Chondrocyte (in vitro differentiated cells): ENCODE measurements around the gene PIGL. TPM values are rescaled to one million over a fixed set of nuclear protein-coding genes. Genes with fewer than 3 reads are reported as not detected.

ENCODE experiments used
- DNase-seq: peaks from one replicate; pipeline ENCODE4 v3.0.0; 2021; ENCODE audit warnings: mixed read lengths, low spot score
- H3K27ac Mint-ChIP-seq: one replicate; pipeline ENCODE4 v1.8.0; 2021; ENCODE audit warnings: mild to moderate bottlenecking, moderate library complexity, mixed read lengths; ENCODE audit not compliant: unreplicated experiment
- H3K27me3 Mint-ChIP-seq: 2 replicates; pipeline ENCODE4 v1.8.0; 2021; ENCODE audit warnings: low read depth, mixed read lengths
- H3K36me3 Mint-ChIP-seq: 2 replicates; pipeline ENCODE4 v1.8.0; 2021; ENCODE audit warnings: low read depth, mixed read lengths
- H3K4me1 Mint-ChIP-seq: 2 replicates; pipeline ENCODE4 v1.8.0; 2021; ENCODE audit warnings: low read depth, mild to moderate bottlenecking, mixed read lengths
- H3K4me3 Mint-ChIP-seq: one replicate; pipeline ENCODE4 v1.8.0; 2021; ENCODE audit warnings: mild to moderate bottlenecking, moderate library complexity, mixed read lengths; ENCODE audit not compliant: unreplicated experiment
- H3K9me3 Mint-ChIP-seq: 2 replicates; pipeline ENCODE4 v1.8.0; 2021; ENCODE audit warnings: low read depth, mixed read lengths
- total RNA-seq: library from RNA; stranded (reverse); gene quantifications from 3 replicates; pipeline ENCODE4 v1.2.1, GENCODE V29; 2021
- TF ChIP-seq, protein P1 (sequence below): fragments of 200-600 bp; sonication (generic); IDR thresholded peaks from 2 replicates; pipeline ENCODE4 v1.5.0; 2021; ENCODE audit warnings: antibody characterized with exemption, mild to moderate bottlenecking, moderate library complexity

PIGL gene
- total RNA-seq, 1 donor from 2014 or later, result 15.9 TPM

DNA sequence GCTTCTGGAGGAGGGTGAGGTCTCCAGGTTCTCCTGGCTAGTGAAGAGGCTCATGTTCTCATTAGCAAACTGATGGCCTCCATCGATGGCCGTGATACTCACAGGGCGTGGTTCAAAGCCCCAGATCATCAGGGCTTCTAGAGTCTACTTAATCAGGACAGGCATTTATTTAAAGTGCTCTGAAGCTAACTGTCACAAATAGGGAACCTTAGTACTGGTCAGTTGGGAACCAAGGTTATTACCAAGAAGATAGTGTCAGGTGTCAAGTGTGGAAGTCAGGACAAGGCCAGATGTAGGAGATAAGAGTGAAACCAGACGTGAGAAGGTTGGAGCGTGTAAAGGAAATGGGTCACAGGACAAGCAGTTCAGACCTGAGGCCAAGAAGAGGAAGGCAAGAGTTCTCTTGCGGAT lies 56.9 kb downstream of the PIGL start:
- H3K36me3 Mint-ChIP-seq, result peaks cover 2% of the 10 kb centered on the region
- no peaks in the 10 kb centered on the region for H3K27me3 Mint-ChIP-seq
- no peak overlapping the region for H3K27ac Mint-ChIP-seq
- H3K4me1 Mint-ChIP-seq, result peaks cover 26% of the 10 kb centered on the region
- no peaks in the 10 kb centered on the region for H3K9me3 Mint-ChIP-seq
- H3K4me3 Mint-ChIP-seq, result no peak overlapping the region
- TF ChIP-seq, protein P1, sequence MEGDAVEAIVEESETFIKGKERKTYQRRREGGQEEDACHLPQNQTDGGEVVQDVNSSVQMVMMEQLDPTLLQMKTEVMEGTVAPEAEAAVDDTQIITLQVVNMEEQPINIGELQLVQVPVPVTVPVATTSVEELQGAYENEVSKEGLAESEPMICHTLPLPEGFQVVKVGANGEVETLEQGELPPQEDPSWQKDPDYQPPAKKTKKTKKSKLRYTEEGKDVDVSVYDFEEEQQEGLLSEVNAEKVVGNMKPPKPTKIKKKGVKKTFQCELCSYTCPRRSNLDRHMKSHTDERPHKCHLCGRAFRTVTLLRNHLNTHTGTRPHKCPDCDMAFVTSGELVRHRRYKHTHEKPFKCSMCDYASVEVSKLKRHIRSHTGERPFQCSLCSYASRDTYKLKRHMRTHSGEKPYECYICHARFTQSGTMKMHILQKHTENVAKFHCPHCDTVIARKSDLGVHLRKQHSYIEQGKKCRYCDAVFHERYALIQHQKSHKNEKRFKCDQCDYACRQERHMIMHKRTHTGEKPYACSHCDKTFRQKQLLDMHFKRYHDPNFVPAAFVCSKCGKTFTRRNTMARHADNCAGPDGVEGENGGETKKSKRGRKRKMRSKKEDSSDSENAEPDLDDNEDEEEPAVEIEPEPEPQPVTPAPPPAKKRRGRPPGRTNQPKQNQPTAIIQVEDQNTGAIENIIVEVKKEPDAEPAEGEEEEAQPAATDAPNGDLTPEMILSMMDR, result no peak
- DNase-seq, result no peak

GRCh38 chr17:16275024-16275423 lies 58.0 kb downstream of the PIGL start:
- H3K27me3 Mint-ChIP-seq, result no peaks in the 10 kb centered on the region
- no peak for DNase-seq
- H3K36me3 Mint-ChIP-seq, result peaks cover 2% of the 10 kb centered on the region
- H3K27ac Mint-ChIP-seq, result no peak overlapping the region
- no peak overlapping the region for H3K4me3 Mint-ChIP-seq
- H3K9me3 Mint-ChIP-seq, result no peaks in the 10 kb centered on the region
- H3K4me1 Mint-ChIP-seq, result peaks cover 22% of the 10 kb centered on the region
- TF ChIP-seq, protein P1, result no peak

DNA sequence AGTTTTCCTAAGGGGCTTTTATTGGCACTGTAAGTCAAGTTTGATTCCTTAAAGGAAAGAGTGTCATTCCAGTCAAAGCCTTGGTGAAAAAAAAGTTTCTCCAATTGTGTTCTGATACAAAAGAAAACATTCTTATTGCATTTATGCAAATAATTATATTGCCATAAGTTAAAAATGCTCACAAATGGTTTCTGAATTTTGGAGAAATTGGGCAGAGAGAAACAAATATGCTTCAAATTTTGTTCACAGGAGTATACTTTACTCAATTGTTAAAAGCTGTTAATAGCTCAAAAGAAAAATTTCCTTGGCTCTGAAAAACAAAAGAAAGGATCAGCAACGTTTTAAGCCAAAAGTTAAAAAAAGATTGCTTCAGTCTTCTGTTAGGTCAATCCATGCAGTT lies 60.2 kb downstream of the PIGL start:
- TF ChIP-seq, protein P1, result no peak
- no peaks in the 10 kb centered on the region for H3K9me3 Mint-ChIP-seq
- H3K27ac Mint-ChIP-seq, result no peak overlapping the region
- no peak for DNase-seq
- peaks cover 2% of the 10 kb centered on the region for H3K36me3 Mint-ChIP-seq
- H3K4me1 Mint-ChIP-seq, result peaks cover 36% of the 10 kb centered on the region
- no peak overlapping the region for H3K4me3 Mint-ChIP-seq
- no peaks in the 10 kb centered on the region for H3K27me3 Mint-ChIP-seq

DNA sequence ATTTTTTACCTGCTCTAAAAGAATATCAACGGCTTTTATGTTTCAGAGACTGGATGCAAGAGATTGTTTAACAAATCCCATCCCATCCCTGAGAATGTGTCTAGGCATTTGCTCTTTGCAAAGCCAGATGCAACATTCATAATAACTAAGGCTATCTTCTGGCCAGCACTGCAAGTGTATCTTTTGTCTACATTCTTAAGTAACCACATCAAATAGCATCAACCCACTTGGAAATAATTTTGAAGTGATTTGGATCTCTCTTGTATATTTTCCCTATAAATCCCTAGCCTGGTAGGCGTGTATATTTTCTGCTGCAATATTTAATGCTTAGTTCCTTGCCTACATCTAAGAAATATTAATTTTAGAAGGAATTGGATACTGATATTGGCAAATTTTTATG lies 64.3 kb downstream of the PIGL start:
- no peak for DNase-seq
- H3K4me3 Mint-ChIP-seq, result no peak overlapping the region
- H3K27ac Mint-ChIP-seq, result no peak overlapping the region
- TF ChIP-seq, protein P1, result no peak
- H3K27me3 Mint-ChIP-seq, result no peaks in the 10 kb centered on the region
- H3K4me1 Mint-ChIP-seq, result peaks cover 46% of the 10 kb centered on the region
- H3K36me3 Mint-ChIP-seq, result peaks cover 5% of the 10 kb centered on the region
- no peaks in the 10 kb centered on the region for H3K9me3 Mint-ChIP-seq

DNA sequence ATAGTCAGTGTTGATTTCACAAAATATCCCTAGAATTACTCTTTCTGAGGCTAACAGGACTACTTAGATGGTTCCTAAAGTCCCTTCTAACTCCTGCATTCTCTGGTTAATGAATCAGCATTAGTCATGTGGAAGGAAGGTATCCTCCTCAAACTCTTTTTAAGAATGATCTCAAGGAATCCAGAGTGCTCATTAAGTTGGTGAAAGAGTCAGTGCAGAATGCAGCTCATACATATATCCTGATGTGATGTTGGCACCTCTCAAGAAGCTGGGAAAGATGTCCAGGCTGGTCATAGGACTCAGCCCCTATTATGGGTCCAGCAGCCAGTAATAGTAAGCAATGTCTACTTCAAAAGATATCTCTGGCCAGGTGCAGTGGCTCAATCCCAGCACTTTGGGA lies 65.5 kb downstream of the PIGL start:
- no peak for DNase-seq

More for the DNA sequence above, 65.5 kb downstream of the PIGL start:
- Mint-ChIP-seq H3K27ac (peak overlapping the region; percentile 6), H3K27me3 (no peaks in the 10 kb centered on the region), H3K4me3 (no peak overlapping the region), H3K4me1 (peaks cover 58% of the 10 kb centered on the region), H3K9me3 (no peaks in the 10 kb centered on the region), H3K36me3 (peaks cover 5% of the 10 kb centered on the region)
- TF ChIP-seq, protein P1, result no peak
